Body of pancreas (tissue), 4 donors: Measurements from ENCODE around the gene PCNX1. TPM values are rescaled to one million over a fixed set of nuclear protein-coding genes. Genes with fewer than 3 reads are reported as not detected.
"Not testable (repeated sequence)": the region's sequence is repeated elsewhere in the genome, so short reads cannot be mapped to it uniquely, and the experiment has no call there.

ENCODE experiments used
- ATAC-seq: fragments of 150-250 bp; one replicate; pipeline ENCODE4 v1.9.1; 2016
- DNase-seq, 4 donors: peaks; one replicate each; pipeline ENCODE4 v3.0.0-alpha.2; 2019
- H3K27ac ChIP-seq, 4 donors: fragments of 200-600 bp; sonication (generic); 1 replicate in 3 of 4; 2 replicates in 1 of 4; pipeline versions ENCODE4 v1.5.1 to v1.6.1; 2016 to 2019; ENCODE audit warnings: mild to moderate bottlenecking in 1 of 4, mixed read lengths in 1 of 4, moderate library complexity in 1 of 4
- H3K27me3 ChIP-seq, 2 donors: fragments of 200-600 bp; sonication (generic); one replicate each; pipeline ENCODE4 v1.6.0; 2016; ENCODE audit warnings: mild to moderate bottlenecking in 1 of 2
- H3K36me3 ChIP-seq, 2 donors: fragments of 200-600 bp; sonication (generic); replicated peaks in 1 of 2; 2 replicates each; pipeline ENCODE4 v1.5.1; 2016; ENCODE audit warnings: low read depth in 2 of 2; ENCODE audit not compliant: insufficient read depth in 1 of 2
- H3K4me1 ChIP-seq: fragments of 200-600 bp; sonication (generic); one replicate; pipeline ENCODE4 v1.6.0; 2016
- H3K4me3 ChIP-seq, 2 donors: fragments of 200-600 bp; sonication (generic); 1 replicate in 1 of 2; 2 replicates in 1 of 2; pipeline ENCODE4 v1.5.1; 2016 to 2019
- H3K9me3 ChIP-seq, 3 donors: fragments of 200-600 bp; sonication (generic); 1 replicate in 2 of 3; 2 replicates in 1 of 3; pipeline ENCODE4 v1.5.1; 2016
- POLR2A ChIP-seq, 3 donors: fragments of 450-650 bp; IDR thresholded peaks; one replicate each; pipeline ENCODE4 v1.6.1; 2016; ENCODE audit warnings: antibody characterized with exemption in 3 of 3, mild to moderate bottlenecking in 2 of 3
- whole genome bisulfite sequencing, 2 donors: methylation state at CpG; one replicate each; pipeline ENCODE4 v1.1.5; 2017; 5-methylcytosine and 5-hydroxymethylcytosine counted together
- intact Hi-C: fragments of 100-400 bp; cut with DNase I; formaldehyde crosslinking; loops from one replicate; pipeline ENCODE4 v1.15.1; 2023
- total RNA-seq, 2 donors: library from RNA; depleted of rRNA; stranded (reverse); fragments of >200 nt; gene quantifications; one replicate each; pipeline ENCODE4 v1.1.0, GENCODE V29; 2016
- TF ChIP-seq, protein P1 (sequence below), 7 experiments: fragments of 450-650 bp in 4 of 7; fragments of 200-600 bp in 3 of 7; sonication (generic) in 3 of 7; IDR thresholded peaks; one replicate each; pipeline ENCODE4 v1.5.1; 2016 to 2019; ENCODE audit warnings: antibody characterized with exemption in 7 of 7

The PCNX1 gene
- total RNA-seq, 2 donors from 2014 or later: 25.4 to 94.3 TPM

DNA sequence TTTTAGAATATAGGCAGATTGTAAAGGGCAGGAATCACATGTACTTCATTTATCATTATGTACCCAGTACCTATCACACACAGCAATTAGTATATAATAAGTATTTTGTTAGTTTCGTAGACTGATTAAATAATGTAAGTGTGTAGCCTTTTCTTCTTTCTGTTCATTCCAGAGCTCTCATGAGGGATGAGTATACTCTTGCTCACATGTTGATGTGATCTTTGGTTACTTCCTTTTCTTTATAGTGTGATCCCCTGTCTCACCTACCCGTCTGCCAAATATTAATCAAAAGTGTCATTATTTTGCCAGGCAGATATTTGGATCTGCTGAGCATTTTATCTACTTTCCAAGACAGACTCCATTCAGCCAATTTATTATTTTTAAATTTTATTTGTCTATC lies 156.1 kb downstream of the PCNX1 start:
- H3K27me3 ChIP-seq: no peaks in the 10 kb centered on the region
- no peak overlapping the region for H3K27ac ChIP-seq
- peaks cover 5 to 6% of the 10 kb centered on the region in 2 donors for H3K36me3 ChIP-seq
- ATAC-seq: no peak
- intact Hi-C loops: no loop called here
- H3K4me1 ChIP-seq: no peaks in the 10 kb centered on the region
- H3K4me3 ChIP-seq: no peak overlapping the region
- 51 to 59% methylated on average over 2 of the region's 2 CpGs for WGBS, 2 donors
- TF ChIP-seq, protein P1, sequence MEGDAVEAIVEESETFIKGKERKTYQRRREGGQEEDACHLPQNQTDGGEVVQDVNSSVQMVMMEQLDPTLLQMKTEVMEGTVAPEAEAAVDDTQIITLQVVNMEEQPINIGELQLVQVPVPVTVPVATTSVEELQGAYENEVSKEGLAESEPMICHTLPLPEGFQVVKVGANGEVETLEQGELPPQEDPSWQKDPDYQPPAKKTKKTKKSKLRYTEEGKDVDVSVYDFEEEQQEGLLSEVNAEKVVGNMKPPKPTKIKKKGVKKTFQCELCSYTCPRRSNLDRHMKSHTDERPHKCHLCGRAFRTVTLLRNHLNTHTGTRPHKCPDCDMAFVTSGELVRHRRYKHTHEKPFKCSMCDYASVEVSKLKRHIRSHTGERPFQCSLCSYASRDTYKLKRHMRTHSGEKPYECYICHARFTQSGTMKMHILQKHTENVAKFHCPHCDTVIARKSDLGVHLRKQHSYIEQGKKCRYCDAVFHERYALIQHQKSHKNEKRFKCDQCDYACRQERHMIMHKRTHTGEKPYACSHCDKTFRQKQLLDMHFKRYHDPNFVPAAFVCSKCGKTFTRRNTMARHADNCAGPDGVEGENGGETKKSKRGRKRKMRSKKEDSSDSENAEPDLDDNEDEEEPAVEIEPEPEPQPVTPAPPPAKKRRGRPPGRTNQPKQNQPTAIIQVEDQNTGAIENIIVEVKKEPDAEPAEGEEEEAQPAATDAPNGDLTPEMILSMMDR (IDR thresholded peaks at IDR 0.05): no peak
- no peak for TF ChIP-seq POLR2A (IDR thresholded peaks at IDR 0.05)
- H3K9me3 ChIP-seq: no peaks in the 10 kb centered on the region
- no peak for DNase-seq

- H3K4me3 ChIP-seq, H3K4me1 ChIP-seq, H3K27ac ChIP-seq, DNase-seq, H3K9me3 ChIP-seq, H3K36me3 ChIP-seq, H3K27me3 ChIP-seq, ATAC-seq, intact Hi-C loops: not testable (repeated sequence)
- WGBS, 2 donors: 91 to 98% methylated on average over 3 of the region's 3 CpGs
These were observed 157.5 kb downstream of the PCNX1 start for GRCh38 chr14:71064747-71065146.

GRCh38 chr14:71070169-71070568 lies 162.9 kb downstream of the PCNX1 start:
- peaks cover 0 to 9% of the 10 kb centered on the region in 2 donors for H3K36me3 ChIP-seq
- ATAC-seq: no peak
- no peak for TF ChIP-seq POLR2A (IDR thresholded peaks at IDR 0.05)
- TF ChIP-seq, protein P1 (IDR thresholded peaks at IDR 0.05): no peak
- DNase-seq: no peak
- H3K27me3 ChIP-seq: no peaks in the 10 kb centered on the region
- no peak overlapping the region for H3K4me3 ChIP-seq
- WGBS, 2 donors: 89 to 100% methylated on average over 1 of the region's 1 CpG
- H3K9me3 ChIP-seq: no peaks in the 10 kb centered on the region
- H3K4me1 ChIP-seq: no peaks in the 10 kb centered on the region
- intact Hi-C loops: no loop called here
- H3K27ac ChIP-seq: no peak overlapping the region

GRCh38 chr14:71071042-71071441 lies 163.8 kb downstream of the PCNX1 start:
- Histone ChIP-seq H3K27ac (no peak overlapping the region), H3K27me3 (no peaks in the 10 kb centered on the region), H3K4me3 (no peak overlapping the region), H3K9me3 (no peaks in the 10 kb centered on the region), H3K36me3 (peaks cover 0 to 9% of the 10 kb centered on the region in 2 donors), H3K4me1 (no peaks in the 10 kb centered on the region)
- TF ChIP-seq POLR2A (IDR thresholded peaks at IDR 0.05): no peak
- TF ChIP-seq, protein P1 (IDR thresholded peaks at IDR 0.05): no peak
- intact Hi-C loops: no loop called here
- 77 to 89% methylated on average over 1 of the region's 1 CpG for WGBS, 2 donors
- ATAC-seq (no peak), DNase-seq (no peak)

DNA sequence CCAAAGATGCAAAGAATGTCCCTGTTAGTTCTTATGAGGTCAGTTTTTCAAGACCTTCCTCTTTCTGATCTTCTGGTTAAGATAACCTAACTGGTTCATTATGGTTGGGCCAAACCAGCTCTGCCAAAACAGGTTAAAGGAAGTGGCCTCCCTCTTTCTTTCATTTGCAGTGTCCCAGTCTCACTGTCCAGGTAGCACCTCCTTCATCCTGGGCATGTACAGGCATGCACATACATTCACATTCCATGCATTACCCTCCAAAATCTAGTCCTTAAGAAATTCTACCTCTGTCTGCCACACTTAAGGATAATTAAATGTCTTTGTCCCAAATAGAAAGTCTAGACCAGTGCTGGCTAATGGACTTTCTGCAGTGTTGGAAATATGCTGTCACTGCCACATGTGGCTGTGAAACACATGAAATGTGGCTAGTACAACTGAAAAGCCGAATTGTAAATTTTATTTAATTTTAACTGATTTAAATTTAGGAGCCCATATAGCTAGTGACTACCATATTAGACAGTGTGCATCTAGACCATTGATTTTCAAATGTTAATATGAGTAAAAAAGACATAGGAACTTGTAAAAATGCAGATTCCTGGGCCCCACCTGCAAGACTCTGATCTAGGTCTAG lies 169.3 kb downstream of the PCNX1 start:
- Histone ChIP-seq H3K27me3 (no peaks in the 10 kb centered on the region), H3K36me3 (peaks cover 13 to 21% of the 10 kb centered on the region in 2 donors), H3K9me3 (peaks cover 0 to 7% (median 0%) of the 10 kb centered on the region in 3 donors), H3K27ac (no peak overlapping the region), H3K4me3 (no peak overlapping the region), H3K4me1 (no peaks in the 10 kb centered on the region)
- intact Hi-C loops: no loop called here
- ATAC-seq (no peak), DNase-seq (no peak)
- 91 to 100% methylated on average over 1 of the region's 1 CpG for WGBS, 2 donors
- TF ChIP-seq, protein P1 (IDR thresholded peaks at IDR 0.05): no peak
- no peak for TF ChIP-seq POLR2A (IDR thresholded peaks at IDR 0.05)
